GM12873 (cell line): ENCODE data around the gene ADAMTSL1.

Experiments used
- TF ChIP-seq, protein P1 (sequence below): IDR thresholded peaks from 2 replicates; pipeline ENCODE4 v1.5.1; 2012; ENCODE audit warnings: low read depth, mild to moderate bottlenecking, moderate library complexity, low read length, control low read depth; ENCODE audit not compliant: insufficient read depth; ENCODE audit errors: missing control alignments

Gene ADAMTSL1

DNA sequence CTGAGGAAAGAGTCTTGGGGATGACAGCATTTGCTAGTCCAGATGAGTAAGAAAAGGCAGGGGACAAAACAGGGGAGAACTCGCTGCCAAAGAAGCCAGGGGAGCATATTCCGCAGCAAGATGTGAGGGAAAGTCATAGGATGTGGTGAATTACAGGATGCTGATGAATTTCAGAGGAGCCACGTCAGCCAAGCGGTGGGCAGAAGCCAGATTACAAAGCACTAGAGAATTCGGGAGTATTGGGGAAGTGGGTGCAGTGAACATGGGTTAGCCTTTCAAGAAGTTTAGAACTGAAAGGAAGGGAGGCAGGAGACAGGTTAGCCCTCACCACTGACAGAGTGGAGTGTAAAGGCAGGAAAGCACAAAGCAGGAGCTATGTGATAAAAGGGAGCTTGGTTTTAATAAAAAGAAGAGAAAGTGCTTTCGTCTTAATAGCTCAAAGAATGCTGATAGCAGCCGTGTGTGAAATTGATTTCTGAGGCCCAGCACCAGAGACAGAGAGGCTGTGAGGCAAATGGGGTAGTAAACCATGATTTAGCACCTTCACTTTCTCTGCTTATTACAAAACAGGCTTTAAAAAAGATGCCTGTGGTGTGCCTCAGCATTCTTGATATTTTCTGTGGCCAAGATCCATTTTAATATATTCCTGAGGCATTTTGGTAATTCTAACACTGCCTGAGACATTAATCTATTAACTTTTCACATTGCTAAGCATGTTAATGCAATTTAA lies 16.9 kb downstream of the ADAMTSL1 start:
- TF ChIP-seq, protein P1, sequence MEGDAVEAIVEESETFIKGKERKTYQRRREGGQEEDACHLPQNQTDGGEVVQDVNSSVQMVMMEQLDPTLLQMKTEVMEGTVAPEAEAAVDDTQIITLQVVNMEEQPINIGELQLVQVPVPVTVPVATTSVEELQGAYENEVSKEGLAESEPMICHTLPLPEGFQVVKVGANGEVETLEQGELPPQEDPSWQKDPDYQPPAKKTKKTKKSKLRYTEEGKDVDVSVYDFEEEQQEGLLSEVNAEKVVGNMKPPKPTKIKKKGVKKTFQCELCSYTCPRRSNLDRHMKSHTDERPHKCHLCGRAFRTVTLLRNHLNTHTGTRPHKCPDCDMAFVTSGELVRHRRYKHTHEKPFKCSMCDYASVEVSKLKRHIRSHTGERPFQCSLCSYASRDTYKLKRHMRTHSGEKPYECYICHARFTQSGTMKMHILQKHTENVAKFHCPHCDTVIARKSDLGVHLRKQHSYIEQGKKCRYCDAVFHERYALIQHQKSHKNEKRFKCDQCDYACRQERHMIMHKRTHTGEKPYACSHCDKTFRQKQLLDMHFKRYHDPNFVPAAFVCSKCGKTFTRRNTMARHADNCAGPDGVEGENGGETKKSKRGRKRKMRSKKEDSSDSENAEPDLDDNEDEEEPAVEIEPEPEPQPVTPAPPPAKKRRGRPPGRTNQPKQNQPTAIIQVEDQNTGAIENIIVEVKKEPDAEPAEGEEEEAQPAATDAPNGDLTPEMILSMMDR, result no peak

GRCh38 chr9:18492612-18493011 lies 18.7 kb downstream of the ADAMTSL1 start:
- TF ChIP-seq, protein P1, result no peak

- TF ChIP-seq, protein P1, result no peak
These were observed 19.6 kb downstream of the ADAMTSL1 start for GRCh38 chr9:18493451-18493993.

DNA sequence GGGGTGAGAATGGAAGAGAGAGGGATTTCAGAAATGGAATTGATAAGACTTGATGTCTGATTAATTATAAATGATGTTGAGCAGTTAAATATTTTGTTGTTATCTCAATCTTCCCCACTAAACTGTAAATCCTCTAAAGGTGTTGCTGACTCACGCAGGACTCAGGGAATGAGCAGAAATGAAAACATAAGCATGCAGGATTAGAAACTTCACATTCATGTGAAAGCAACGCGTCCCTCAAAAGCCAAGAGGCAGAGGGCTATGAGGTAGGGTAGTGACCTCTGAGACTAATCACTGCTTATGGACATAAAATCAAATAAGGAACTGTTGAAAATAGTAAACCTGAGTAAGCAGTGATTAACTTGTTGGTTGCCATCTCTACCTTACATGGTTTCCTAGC lies 21.1 kb downstream of the ADAMTSL1 start:
- TF ChIP-seq, protein P1, result no peak

DNA sequence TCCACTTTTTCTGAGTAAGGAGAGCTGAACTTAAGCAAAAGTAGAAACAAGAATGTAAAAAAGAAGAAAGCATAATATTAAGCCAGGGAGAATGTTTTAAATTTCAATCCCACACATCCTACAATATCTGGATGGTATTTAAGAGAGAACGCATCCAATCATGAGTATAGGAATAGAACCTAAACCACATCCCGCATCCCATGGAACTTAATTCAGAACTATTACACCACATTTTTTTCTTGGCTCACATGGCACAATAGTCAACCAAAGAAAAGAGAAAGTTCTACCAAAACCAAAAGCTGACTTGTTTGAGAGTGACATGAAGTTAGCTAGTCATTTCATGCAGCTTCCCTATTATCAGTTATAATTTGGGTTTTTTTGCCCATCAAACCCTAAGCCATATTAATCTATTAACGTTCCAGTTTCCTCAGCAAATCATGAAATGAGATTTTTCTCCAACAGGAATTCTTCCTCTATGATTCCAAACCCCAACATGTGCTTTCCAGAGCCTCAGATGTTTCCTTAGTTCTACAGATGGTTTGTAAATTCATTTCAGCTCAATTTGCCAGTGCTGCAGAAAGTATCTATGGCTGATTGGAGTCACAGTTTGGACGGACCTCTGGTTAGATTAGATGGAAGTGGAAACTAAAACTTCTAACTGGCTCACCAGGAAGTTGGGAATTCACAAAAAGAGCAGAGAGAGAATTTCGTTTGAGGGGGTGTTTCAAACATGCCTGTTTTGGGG lies 22.5 kb downstream of the ADAMTSL1 start:
- TF ChIP-seq, protein P1, result no peak

GRCh38 chr9:18499062-18499461 lies 25.1 kb downstream of the ADAMTSL1 start:
- TF ChIP-seq, protein P1, result no peak

- TF ChIP-seq, protein P1, result no peak
These were observed 26.0 kb downstream of the ADAMTSL1 start for GRCh38 chr9:18499980-18500379.
